ENCODE measurements around the gene LRIT1.
A peak's percentile ranks its signal among the peaks of the same experiment; 100 is the strongest.

The LRIT1 gene

DNA sequence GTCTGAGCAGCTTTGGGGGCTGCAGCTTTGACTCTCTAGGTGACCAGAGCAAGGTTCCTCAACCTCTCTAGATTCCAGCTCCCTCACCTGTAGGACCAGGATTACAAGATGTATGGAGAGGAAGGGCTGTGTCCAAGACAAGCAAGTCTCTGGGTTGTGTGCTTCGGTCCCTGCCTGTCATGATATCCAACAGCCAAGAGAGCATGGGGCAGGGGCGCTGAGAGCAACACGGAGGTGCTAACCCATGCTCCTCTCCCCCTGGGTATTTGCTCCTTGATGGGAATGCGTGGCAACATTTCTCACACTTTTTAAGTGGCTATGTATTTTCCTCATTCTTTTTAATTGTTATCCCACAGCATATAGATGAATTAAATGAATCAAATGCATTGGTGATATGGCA, 36.7 kb downstream of the LRIT1 start:
- H3K4me2 ChIP-seq (ENCODE audit: low read length): no peak overlapping the region
- H3K4me3 ChIP-seq (ENCODE audit: low read depth, low read length, poor library complexity, severe bottlenecking): no peak overlapping the region
- no peak overlapping the region for H3K9ac ChIP-seq (ENCODE audit: low read length)
- no peak for TF ChIP-seq EZH2 (IDR thresholded peaks at IDR 0.05; ENCODE audit: borderline replicate concordance, low read length)
- TF ChIP-seq, protein P1, sequence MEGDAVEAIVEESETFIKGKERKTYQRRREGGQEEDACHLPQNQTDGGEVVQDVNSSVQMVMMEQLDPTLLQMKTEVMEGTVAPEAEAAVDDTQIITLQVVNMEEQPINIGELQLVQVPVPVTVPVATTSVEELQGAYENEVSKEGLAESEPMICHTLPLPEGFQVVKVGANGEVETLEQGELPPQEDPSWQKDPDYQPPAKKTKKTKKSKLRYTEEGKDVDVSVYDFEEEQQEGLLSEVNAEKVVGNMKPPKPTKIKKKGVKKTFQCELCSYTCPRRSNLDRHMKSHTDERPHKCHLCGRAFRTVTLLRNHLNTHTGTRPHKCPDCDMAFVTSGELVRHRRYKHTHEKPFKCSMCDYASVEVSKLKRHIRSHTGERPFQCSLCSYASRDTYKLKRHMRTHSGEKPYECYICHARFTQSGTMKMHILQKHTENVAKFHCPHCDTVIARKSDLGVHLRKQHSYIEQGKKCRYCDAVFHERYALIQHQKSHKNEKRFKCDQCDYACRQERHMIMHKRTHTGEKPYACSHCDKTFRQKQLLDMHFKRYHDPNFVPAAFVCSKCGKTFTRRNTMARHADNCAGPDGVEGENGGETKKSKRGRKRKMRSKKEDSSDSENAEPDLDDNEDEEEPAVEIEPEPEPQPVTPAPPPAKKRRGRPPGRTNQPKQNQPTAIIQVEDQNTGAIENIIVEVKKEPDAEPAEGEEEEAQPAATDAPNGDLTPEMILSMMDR (IDR thresholded peaks at IDR 0.05; ENCODE audit: low read length): no peak
- H3K4me1 ChIP-seq (ENCODE audit: insufficient read depth, low read length, severe bottlenecking): no peaks in the 10 kb centered on the region
- no peaks in the 10 kb centered on the region for H4K20me1 ChIP-seq (ENCODE audit: insufficient read depth, low read length)
- H3K9me2 ChIP-seq (ENCODE audit: low read depth, low read length): no peaks in the 10 kb centered on the region
- no peak overlapping the region for H3K27ac ChIP-seq (ENCODE audit: low read depth, low read length, poor library complexity, severe bottlenecking)
- no peaks in the 10 kb centered on the region for H3K9me3 ChIP-seq (ENCODE audit: low read length)
- no peaks in the 10 kb centered on the region for H3K27me3 ChIP-seq (ENCODE audit: insufficient read depth, low read length)
- no peaks in the 10 kb centered on the region for H3K79me2 ChIP-seq (ENCODE audit: insufficient read depth, low read length)
- H2AFZ ChIP-seq (ENCODE audit: low read length): no peak overlapping the region
- no peaks in the 10 kb centered on the region for H3K36me3 ChIP-seq (ENCODE audit: insufficient read depth, low read length)
- no peaks in the 10 kb centered on the region for H3F3A ChIP-seq (ENCODE audit: insufficient read depth, low read length)

GRCh38 chr10:84204122-84204521, 37.2 kb downstream of the LRIT1 start:
- TF ChIP-seq, protein P1 (IDR thresholded peaks at IDR 0.05; ENCODE audit: low read length): peak; percentile 65
- no peak for TF ChIP-seq EZH2 (IDR thresholded peaks at IDR 0.05; ENCODE audit: borderline replicate concordance, low read length)
- H3K9ac ChIP-seq (ENCODE audit: low read length): no peak overlapping the region
- H3F3A ChIP-seq (ENCODE audit: insufficient read depth, low read length): no peaks in the 10 kb centered on the region
- H3K79me2 ChIP-seq (ENCODE audit: insufficient read depth, low read length): no peaks in the 10 kb centered on the region
- no peaks in the 10 kb centered on the region for H3K9me2 ChIP-seq (ENCODE audit: low read depth, low read length)
- no peaks in the 10 kb centered on the region for H3K4me1 ChIP-seq (ENCODE audit: insufficient read depth, low read length, severe bottlenecking)
- H3K27ac ChIP-seq (ENCODE audit: low read depth, low read length, poor library complexity, severe bottlenecking): no peak overlapping the region
- no peak overlapping the region for H2AFZ ChIP-seq (ENCODE audit: low read length)
- no peak overlapping the region for H3K4me2 ChIP-seq (ENCODE audit: low read length)
- H3K36me3 ChIP-seq (ENCODE audit: insufficient read depth, low read length): no peaks in the 10 kb centered on the region
- H4K20me1 ChIP-seq (ENCODE audit: insufficient read depth, low read length): no peaks in the 10 kb centered on the region
- H3K27me3 ChIP-seq (ENCODE audit: insufficient read depth, low read length): no peaks in the 10 kb centered on the region
- no peaks in the 10 kb centered on the region for H3K9me3 ChIP-seq (ENCODE audit: low read length)
- H3K4me3 ChIP-seq (ENCODE audit: low read depth, low read length, poor library complexity, severe bottlenecking): no peak overlapping the region

- TF ChIP-seq EZH2 (IDR thresholded peaks at IDR 0.05; ENCODE audit: borderline replicate concordance, low read length): no peak
- TF ChIP-seq, protein P1 (IDR thresholded peaks at IDR 0.05; ENCODE audit: low read length): no peak
- Histone ChIP-seq H4K20me1 (ENCODE audit: insufficient read depth, low read length) (no peaks in the 10 kb centered on the region), H3K4me2 (ENCODE audit: low read length) (no peak overlapping the region), H3K4me3 (ENCODE audit: low read depth, low read length, poor library complexity, severe bottlenecking) (no peak overlapping the region), H3K9me3 (ENCODE audit: low read length) (no peaks in the 10 kb centered on the region), H3K36me3 (ENCODE audit: insufficient read depth, low read length) (no peaks in the 10 kb centered on the region), H3K9me2 (ENCODE audit: low read depth, low read length) (no peaks in the 10 kb centered on the region), H3K4me1 (ENCODE audit: insufficient read depth, low read length, severe bottlenecking) (no peaks in the 10 kb centered on the region), H3F3A (ENCODE audit: insufficient read depth, low read length) (no peaks in the 10 kb centered on the region), H3K9ac (ENCODE audit: low read length) (no peak overlapping the region), H3K27ac (ENCODE audit: low read depth, low read length, poor library complexity, severe bottlenecking) (no peak overlapping the region), H2AFZ (ENCODE audit: low read length) (no peak overlapping the region), H3K79me2 (ENCODE audit: insufficient read depth, low read length) (no peaks in the 10 kb centered on the region), H3K27me3 (ENCODE audit: insufficient read depth, low read length) (0 out of 2 replicates have a peak, but pooled peaks cover 4% of the 10 kb centered on the region)
Observed at GRCh38 chr10:84202349-84202748, 39.0 kb downstream of the LRIT1 start.
